ENCODE results near the gene TGM3. TPM values are rescaled to one million over a fixed set of nuclear protein-coding genes. Genes with fewer than 3 reads are reported as not detected.

TGM3 gene
- total RNA-seq, 2 donors from 2014 or later: 0.27 to 0.82 TPM

DNA sequence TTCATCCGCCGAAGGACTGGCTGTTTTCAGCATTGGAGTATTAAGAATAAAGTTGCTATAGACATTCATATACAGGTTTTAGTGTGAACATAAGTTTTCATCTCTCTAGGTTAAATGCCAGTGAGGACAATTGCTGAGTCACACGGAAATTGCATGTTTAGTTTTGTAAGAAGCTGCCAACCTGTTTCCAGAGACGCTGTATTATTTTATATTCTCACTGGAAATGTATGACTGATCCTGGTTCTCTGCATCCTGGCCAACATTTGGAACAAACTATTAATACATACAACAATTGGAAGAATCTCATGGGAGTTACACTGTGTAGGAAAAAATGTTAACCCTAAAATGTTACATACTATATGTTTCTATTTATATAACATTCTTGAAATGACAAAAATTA is 68.2 kb downstream of the TGM3 start:
- no peaks in the 10 kb centered on the region for H3K36me3 ChIP-seq
- intact Hi-C loops (cut with DNase I): no loop called here
- no peak overlapping the region for H3K4me3 ChIP-seq
- TF ChIP-seq, protein P1, sequence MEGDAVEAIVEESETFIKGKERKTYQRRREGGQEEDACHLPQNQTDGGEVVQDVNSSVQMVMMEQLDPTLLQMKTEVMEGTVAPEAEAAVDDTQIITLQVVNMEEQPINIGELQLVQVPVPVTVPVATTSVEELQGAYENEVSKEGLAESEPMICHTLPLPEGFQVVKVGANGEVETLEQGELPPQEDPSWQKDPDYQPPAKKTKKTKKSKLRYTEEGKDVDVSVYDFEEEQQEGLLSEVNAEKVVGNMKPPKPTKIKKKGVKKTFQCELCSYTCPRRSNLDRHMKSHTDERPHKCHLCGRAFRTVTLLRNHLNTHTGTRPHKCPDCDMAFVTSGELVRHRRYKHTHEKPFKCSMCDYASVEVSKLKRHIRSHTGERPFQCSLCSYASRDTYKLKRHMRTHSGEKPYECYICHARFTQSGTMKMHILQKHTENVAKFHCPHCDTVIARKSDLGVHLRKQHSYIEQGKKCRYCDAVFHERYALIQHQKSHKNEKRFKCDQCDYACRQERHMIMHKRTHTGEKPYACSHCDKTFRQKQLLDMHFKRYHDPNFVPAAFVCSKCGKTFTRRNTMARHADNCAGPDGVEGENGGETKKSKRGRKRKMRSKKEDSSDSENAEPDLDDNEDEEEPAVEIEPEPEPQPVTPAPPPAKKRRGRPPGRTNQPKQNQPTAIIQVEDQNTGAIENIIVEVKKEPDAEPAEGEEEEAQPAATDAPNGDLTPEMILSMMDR (IDR thresholded peaks at IDR 0.05): no peak
- no peaks in the 10 kb centered on the region for H3K9me3 ChIP-seq
- no peaks in the 10 kb centered on the region for H3K27me3 ChIP-seq
- no peak overlapping the region for H3K9ac ChIP-seq (ENCODE audit: low read depth in 2 of 2, low read length in 2 of 2)
- DNase-seq: no peak
- H3K27ac ChIP-seq: no peak overlapping the region
- no peaks in the 10 kb centered on the region for H3K4me1 ChIP-seq

DNA sequence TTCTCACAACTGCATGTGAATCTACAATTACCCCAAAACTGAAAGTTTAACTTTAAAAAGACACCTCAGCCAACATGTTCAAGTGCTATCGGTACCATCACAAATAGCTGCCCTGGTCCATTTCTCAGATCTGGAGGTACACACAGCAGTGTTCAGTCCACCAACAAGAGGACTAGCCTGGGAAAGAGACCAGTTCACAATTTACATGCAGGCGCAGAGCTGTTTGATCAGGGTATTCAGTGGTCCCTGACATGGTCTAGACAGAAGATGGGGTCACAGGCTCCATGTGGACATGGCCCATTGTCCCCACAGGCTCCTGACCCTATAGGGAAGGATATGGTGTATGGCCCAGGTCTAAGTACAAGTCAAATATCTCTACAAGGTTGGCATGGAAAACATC is 69.3 kb downstream of the TGM3 start:
- H3K27me3 ChIP-seq: no peaks in the 10 kb centered on the region
- intact Hi-C loops (cut with DNase I): no loop called here
- no peak overlapping the region for H3K27ac ChIP-seq
- TF ChIP-seq, protein P1 (IDR thresholded peaks at IDR 0.05): no peak
- no peaks in the 10 kb centered on the region for H3K36me3 ChIP-seq
- H3K9me3 ChIP-seq: no peaks in the 10 kb centered on the region
- H3K4me3 ChIP-seq: no peak overlapping the region
- DNase-seq: no peak
- H3K4me1 ChIP-seq: no peaks in the 10 kb centered on the region
- no peak overlapping the region for H3K9ac ChIP-seq (ENCODE audit: low read depth in 2 of 2, low read length in 2 of 2)

DNA sequence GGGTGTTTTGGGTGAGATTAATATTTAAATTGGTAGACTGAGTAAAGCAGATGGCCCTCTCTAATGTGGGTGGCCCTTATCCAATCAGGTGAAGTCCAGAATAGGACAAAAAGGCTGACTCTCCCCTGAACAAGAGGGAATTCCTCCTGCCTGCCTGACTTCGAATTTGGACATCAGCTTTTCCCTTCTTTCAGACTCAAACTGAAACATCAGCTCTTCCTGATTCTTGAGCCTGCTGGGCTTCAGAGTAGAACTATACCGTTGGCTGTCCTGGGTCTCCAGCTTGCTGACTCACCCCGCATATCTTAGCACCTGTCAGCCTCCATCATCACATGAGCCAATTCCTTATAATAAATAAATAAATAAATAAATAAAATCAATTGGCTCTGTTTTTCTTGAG is 69.9 kb downstream of the TGM3 start:
- Histone ChIP-seq H3K27ac (no peak overlapping the region), H3K36me3 (no peaks in the 10 kb centered on the region), H3K9ac (ENCODE audit: low read depth in 2 of 2, low read length in 2 of 2) (no peak overlapping the region), H3K27me3 (no peaks in the 10 kb centered on the region), H3K9me3 (no peaks in the 10 kb centered on the region), H3K4me3 (no peak overlapping the region), H3K4me1 (no peaks in the 10 kb centered on the region)
- TF ChIP-seq, protein P1 (IDR thresholded peaks at IDR 0.05): no peak
- no peak for DNase-seq
- intact Hi-C loops (cut with DNase I): no loop called here

DNA sequence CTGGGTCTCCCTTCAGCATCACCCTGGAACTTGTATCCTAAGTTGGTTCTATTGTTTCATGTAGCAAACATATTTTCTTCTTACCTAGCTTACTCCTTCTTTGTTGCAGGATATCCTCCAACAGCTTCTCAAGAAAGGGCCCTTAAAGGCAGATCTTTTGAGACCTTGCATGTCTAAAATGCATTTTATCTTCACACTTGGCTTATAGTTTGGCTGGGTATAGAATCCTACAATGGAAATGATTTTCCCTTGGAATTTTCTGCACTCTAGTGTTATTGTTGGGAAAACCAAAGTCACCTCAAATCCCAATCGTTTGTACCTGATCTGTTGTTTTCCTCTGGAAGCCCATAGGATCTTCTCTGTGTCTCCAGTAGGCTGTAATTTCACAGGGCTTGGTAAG is 72.8 kb downstream of the TGM3 start:
- DNase-seq: no peak
- intact Hi-C loops (cut with DNase I): no loop called here
- Histone ChIP-seq H3K27me3 (no peaks in the 10 kb centered on the region), H3K27ac (no peak overlapping the region), H3K9me3 (no peaks in the 10 kb centered on the region), H3K4me1 (no peaks in the 10 kb centered on the region), H3K36me3 (no peaks in the 10 kb centered on the region), H3K9ac (ENCODE audit: low read depth in 2 of 2, low read length in 2 of 2) (no peak overlapping the region), H3K4me3 (no peak overlapping the region)
- TF ChIP-seq, protein P1 (IDR thresholded peaks at IDR 0.05): no peak

DNA sequence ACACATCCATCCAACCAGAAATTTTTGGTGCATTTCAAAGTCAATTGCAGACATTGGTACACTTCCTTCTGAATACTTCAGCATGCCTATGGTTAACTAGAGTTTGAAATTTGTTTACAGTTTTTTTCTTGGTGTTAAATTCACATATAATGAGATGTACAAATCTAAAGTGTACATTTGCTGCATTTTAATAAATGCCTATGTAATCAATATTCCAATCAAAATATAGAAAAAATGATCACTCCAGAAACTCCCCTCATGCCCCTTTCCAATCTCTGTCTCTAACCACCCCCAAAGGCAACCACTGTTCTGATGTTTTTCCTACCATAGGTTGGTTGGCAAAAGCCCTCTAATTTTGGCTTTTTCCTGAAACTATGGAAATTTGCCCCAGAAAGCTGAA is 77.3 kb downstream of the TGM3 start:
- H3K36me3 ChIP-seq: no peaks in the 10 kb centered on the region
- no peak for DNase-seq
- no peak overlapping the region for H3K9ac ChIP-seq (ENCODE audit: low read depth in 2 of 2, low read length in 2 of 2)
- no peaks in the 10 kb centered on the region for H3K4me1 ChIP-seq
- H3K9me3 ChIP-seq: no peaks in the 10 kb centered on the region
- H3K4me3 ChIP-seq: no peak overlapping the region
- no peak overlapping the region for H3K27ac ChIP-seq
- TF ChIP-seq, protein P1 (IDR thresholded peaks at IDR 0.05): no peak
- intact Hi-C loops (cut with DNase I): no loop called here
- no peaks in the 10 kb centered on the region for H3K27me3 ChIP-seq
